SK-N-SH treated with all-trans-retinoic acid at 6 μM for 48 hours (cell line): Measurements from ENCODE around the gene CHST10.
"Not testable (repeated sequence)": the region's sequence is repeated elsewhere in the genome, so short reads cannot be mapped to it uniquely, and the experiment has no call there.

Experiments used
- ATAC-seq: fragments of 200-7000 bp; cut with Tn5 transposase; 3 replicates; pipeline ENCODE4 v1.9.1; 2020; ENCODE audit warnings: mild to moderate bottlenecking, moderate library complexity
- BACH2 ChIP-seq: fragments of 250-450 bp; sonication (Bioruptor Pico); IDR thresholded peaks from 2 replicates; pipeline ENCODE4 v1.9.0; 2021; ENCODE audit warnings: mild to moderate bottlenecking, borderline replicate concordance
- CREB5 ChIP-seq: fragments of 250-450 bp; sonication (Bioruptor Pico); IDR thresholded peaks from 2 replicates; pipeline ENCODE4 v1.5.1; 2020; ENCODE audit warnings: low read depth, mild to moderate bottlenecking, moderate library complexity
- CSDC2 ChIP-seq: fragments of 250-450 bp; sonication (Bioruptor Pico); IDR thresholded peaks from 2 replicates; pipeline ENCODE4 v1.5.0; 2020; ENCODE audit warnings: mild to moderate bottlenecking, moderate library complexity
- CSRNP3 ChIP-seq: fragments of 250-450 bp; sonication (Bioruptor Pico); IDR thresholded peaks from 2 replicates; pipeline ENCODE4 v1.5.1; 2021; ENCODE audit warnings: mild to moderate bottlenecking, moderate library complexity
- ESRRG ChIP-seq: fragments of 250-450 bp; sonication (Bioruptor Pico); IDR thresholded peaks from 2 replicates; pipeline ENCODE4 v1.6.1; 2021; ENCODE audit warnings: mild to moderate bottlenecking
- GLIS3 ChIP-seq: fragments of 250-450 bp; sonication (Bioruptor Pico); IDR thresholded peaks from 2 replicates; pipeline ENCODE4 v1.5.0; 2020; ENCODE audit warnings: mild to moderate bottlenecking, moderate library complexity
- ISL1 ChIP-seq: fragments of 250-450 bp; sonication (Bioruptor Pico); IDR thresholded peaks from 2 replicates; pipeline ENCODE4 v2.1.2; 2022; ENCODE audit warnings: mild to moderate bottlenecking, moderate library complexity
- OSR1 ChIP-seq: fragments of 250-450 bp; sonication (Bioruptor Pico); IDR thresholded peaks from 2 replicates; pipeline ENCODE4 v1.8.0; 2022; ENCODE audit warnings: moderate library complexity, mild to moderate bottlenecking, inconsistent platforms
- PATZ1 ChIP-seq: fragments of 250-450 bp; sonication (Bioruptor Pico); IDR thresholded peaks from 2 replicates; pipeline ENCODE4 v1.8.0; 2020; ENCODE audit warnings: mild to moderate bottlenecking, moderate library complexity, borderline replicate concordance
- POU6F1 ChIP-seq: fragments of 250-450 bp; sonication (Bioruptor Pico); IDR thresholded peaks from 2 replicates; pipeline ENCODE4 v1.8.0; 2021; ENCODE audit warnings: low read depth, mild to moderate bottlenecking, moderate library complexity, borderline replicate concordance
- RARB ChIP-seq: fragments of 250-450 bp; sonication (Bioruptor Pico); IDR thresholded peaks from 2 replicates; pipeline ENCODE4 v1.8.0; 2021; ENCODE audit warnings: mild to moderate bottlenecking, moderate library complexity
- TCF4 ChIP-seq: fragments of 250-450 bp; sonication (Bioruptor Pico); IDR thresholded peaks from 2 replicates; pipeline ENCODE4 v1.8.0; 2021; ENCODE audit warnings: mild to moderate bottlenecking, moderate library complexity, borderline replicate concordance
- TOX ChIP-seq: fragments of 250-450 bp; sonication (Bioruptor Pico); IDR thresholded peaks from 2 replicates; pipeline ENCODE4 v1.8.0; 2021; ENCODE audit warnings: mild to moderate bottlenecking, moderate library complexity, borderline replicate concordance
- TSHZ2 ChIP-seq: fragments of 250-450 bp; sonication (Bioruptor Pico); IDR thresholded peaks from 2 replicates; pipeline ENCODE4 v1.5.0; 2020; ENCODE audit warnings: mild to moderate bottlenecking, moderate library complexity
- ZC3H10 ChIP-seq: fragments of 250-450 bp; sonication (Bioruptor Pico); IDR thresholded peaks from 2 replicates; pipeline ENCODE4 v1.5.1; 2021; ENCODE audit warnings: mild to moderate bottlenecking, moderate library complexity
- ZFP30 ChIP-seq: fragments of 450-650 bp; formaldehyde crosslinking; IDR thresholded peaks from 2 replicates; pipeline ENCODE4 v1.5.0; 2022; ENCODE audit warnings: mild to moderate bottlenecking, moderate library complexity
- ZNF565 ChIP-seq: fragments of 450-650 bp; formaldehyde crosslinking; conservative IDR thresholded peaks from 2 replicates; pipeline ENCODE4 v1.5.0; 2020; ENCODE audit warnings: low read depth, mild to moderate bottlenecking, moderate library complexity
- ZNF70 ChIP-seq: fragments of 450-650 bp; formaldehyde crosslinking; IDR thresholded peaks from 2 replicates; pipeline ENCODE4 v1.5.0; 2020; ENCODE audit warnings: mild to moderate bottlenecking, moderate library complexity
- ZNF8 ChIP-seq: fragments of 450-650 bp; formaldehyde crosslinking; IDR thresholded peaks from 2 replicates; pipeline ENCODE4 v1.5.0; 2020; ENCODE audit warnings: mild to moderate bottlenecking, moderate library complexity

Gene CHST10

GRCh38 chr2:100367163-100367562 lies 50.3 kb downstream of the CHST10 start (continued):
- no peak for TF ChIP-seq CSRNP3 (CRISPR knock-in tag)

GRCh38 chr2:100365434-100365833 lies 52.0 kb downstream of the CHST10 start:
- ATAC-seq: peak; percentile 37; the same call in 1 of the 3 replicates
- TF ChIP-seq CREB5 (CRISPR knock-in tag) (no peak), TOX (CRISPR knock-in tag) (no peak), ZNF565 (CRISPR knock-in tag) (no peak), TCF4 (CRISPR knock-in tag) (no peak), GLIS3 (CRISPR knock-in tag) (no peak), ZFP30 (CRISPR knock-in tag) (no peak), ESRRG (CRISPR knock-in tag) (no peak), PATZ1 (CRISPR knock-in tag) (no peak), OSR1 (CRISPR knock-in tag) (no peak), BACH2 (CRISPR knock-in tag) (no peak), TSHZ2 (CRISPR knock-in tag) (no peak), ZNF8 (no peak), CSDC2 (CRISPR knock-in tag) (no peak), ISL1 (CRISPR knock-in tag) (no peak), POU6F1 (no peak), ZC3H10 (CRISPR knock-in tag) (no peak), CSRNP3 (CRISPR knock-in tag) (no peak), ZNF70 (no peak), RARB (CRISPR knock-in tag) (no peak)

- ATAC-seq: not testable (repeated sequence)
Observed at GRCh38 chr2:100362269-100362668, 55.2 kb downstream of the CHST10 start.

GRCh38 chr2:100359576-100359975 lies 57.9 kb downstream of the CHST10 start:
- TF ChIP-seq PATZ1 (CRISPR knock-in tag) (no peak), ZNF70 (no peak), BACH2 (CRISPR knock-in tag) (no peak), ISL1 (CRISPR knock-in tag) (no peak), ZNF8 (no peak), ESRRG (CRISPR knock-in tag) (no peak), CSRNP3 (CRISPR knock-in tag) (no peak)
- no peak for ATAC-seq
